ENCODE data around the gene DENND4A.
"Not testable (repeated sequence)": the region's sequence is repeated elsewhere in the genome, so short reads cannot be mapped to it uniquely, and the experiment has no call there.

DENND4A gene

DNA sequence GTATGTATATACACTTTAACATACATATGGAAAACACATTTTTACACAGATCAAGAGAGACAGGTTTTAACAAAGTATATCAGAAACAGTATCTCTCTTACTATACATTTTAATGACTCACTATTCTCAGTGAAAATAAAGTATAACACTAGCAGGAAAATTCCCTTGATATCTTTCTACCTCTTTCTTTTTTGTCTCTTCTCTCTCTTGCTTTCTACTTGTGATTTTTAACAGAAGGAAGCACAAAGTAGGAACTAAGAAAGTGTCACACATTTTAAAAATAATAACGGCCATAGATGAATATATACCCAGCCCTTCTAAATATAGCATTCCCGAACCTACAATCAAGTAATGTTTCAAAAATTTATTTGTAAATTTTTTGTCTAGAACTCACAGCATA is 4.8 kb downstream of the DENND4A start:
- TF ChIP-seq, protein P1, sequence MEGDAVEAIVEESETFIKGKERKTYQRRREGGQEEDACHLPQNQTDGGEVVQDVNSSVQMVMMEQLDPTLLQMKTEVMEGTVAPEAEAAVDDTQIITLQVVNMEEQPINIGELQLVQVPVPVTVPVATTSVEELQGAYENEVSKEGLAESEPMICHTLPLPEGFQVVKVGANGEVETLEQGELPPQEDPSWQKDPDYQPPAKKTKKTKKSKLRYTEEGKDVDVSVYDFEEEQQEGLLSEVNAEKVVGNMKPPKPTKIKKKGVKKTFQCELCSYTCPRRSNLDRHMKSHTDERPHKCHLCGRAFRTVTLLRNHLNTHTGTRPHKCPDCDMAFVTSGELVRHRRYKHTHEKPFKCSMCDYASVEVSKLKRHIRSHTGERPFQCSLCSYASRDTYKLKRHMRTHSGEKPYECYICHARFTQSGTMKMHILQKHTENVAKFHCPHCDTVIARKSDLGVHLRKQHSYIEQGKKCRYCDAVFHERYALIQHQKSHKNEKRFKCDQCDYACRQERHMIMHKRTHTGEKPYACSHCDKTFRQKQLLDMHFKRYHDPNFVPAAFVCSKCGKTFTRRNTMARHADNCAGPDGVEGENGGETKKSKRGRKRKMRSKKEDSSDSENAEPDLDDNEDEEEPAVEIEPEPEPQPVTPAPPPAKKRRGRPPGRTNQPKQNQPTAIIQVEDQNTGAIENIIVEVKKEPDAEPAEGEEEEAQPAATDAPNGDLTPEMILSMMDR (conservative IDR thresholded peaks at IDR 0.05; ENCODE audit: low read depth, low read length) = no peak
- H3K4me3 ChIP-seq (ENCODE audit: low read depth, low read length) = no peak overlapping the region
- DNase-seq (ENCODE audit: low read depth) = no peak

DNA sequence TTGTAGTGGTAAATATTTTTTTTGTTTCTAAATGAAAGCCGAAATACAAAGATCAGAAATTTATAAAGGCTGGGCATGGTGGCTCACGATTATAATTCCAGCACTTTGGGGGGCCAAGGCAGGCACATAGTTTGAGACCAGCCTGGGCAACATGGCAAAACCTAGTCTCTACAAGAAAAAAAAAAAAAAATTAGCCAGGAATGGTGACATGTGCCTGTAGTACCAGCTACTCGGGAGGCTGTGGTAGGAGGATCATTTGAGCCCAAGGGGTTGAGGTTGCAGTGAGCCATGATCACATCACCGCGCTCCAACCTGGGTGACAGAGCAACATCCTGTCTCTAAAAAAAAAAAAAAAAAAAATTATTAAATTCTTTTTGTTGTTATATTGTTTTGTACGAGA is 6.9 kb downstream of the DENND4A start:
- TF ChIP-seq, protein P1 (conservative IDR thresholded peaks at IDR 0.05; ENCODE audit: low read depth, low read length) = no peak
- no peak overlapping the region for H3K4me3 ChIP-seq (ENCODE audit: low read depth, low read length)
- no peak for DNase-seq (ENCODE audit: low read depth)

DNA sequence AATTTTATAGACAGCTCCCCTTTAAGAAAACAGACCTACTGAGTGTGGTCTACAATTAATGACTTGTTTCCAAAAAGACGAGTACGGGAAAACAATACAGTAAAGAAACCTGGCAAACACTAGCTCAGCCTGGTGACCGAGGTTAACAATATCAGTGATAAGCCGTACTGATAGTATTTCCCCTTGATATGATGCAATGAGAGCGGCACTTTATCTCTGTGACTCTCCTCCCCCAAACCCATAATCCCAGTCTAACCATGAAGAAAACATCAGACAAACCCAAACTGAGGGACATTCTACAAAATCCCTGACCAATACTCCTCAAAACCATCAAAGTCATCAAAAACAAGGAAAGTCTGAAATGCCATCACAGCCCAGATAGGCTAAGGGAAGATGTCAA is 8.2 kb downstream of the DENND4A start:
- TF ChIP-seq, protein P1 (conservative IDR thresholded peaks at IDR 0.05; ENCODE audit: low read depth, low read length) = no peak
- DNase-seq (ENCODE audit: low read depth) = no peak
- H3K4me3 ChIP-seq (ENCODE audit: low read depth, low read length) = no peak overlapping the region

DNA sequence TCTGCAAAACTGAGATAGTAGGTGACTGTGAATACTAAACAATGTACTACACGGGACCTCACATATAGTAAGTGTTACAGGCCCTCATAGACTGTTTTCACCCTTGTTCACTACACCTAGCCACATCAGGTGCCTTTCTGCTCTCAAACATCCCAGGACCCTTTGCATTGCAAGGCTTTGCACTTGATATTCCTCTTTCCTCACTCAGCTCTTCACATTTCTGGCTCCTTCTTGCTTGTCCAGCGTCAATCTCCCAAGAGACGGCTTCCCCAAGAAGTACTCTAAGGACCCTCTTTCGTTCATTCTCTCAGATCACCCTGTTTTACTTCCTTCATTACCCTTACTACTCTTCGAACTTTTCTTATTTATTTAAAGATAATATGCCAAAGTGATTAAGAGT is 10.0 kb downstream of the DENND4A start:
- no peak overlapping the region for H3K4me3 ChIP-seq (ENCODE audit: low read depth, low read length)

DNA sequence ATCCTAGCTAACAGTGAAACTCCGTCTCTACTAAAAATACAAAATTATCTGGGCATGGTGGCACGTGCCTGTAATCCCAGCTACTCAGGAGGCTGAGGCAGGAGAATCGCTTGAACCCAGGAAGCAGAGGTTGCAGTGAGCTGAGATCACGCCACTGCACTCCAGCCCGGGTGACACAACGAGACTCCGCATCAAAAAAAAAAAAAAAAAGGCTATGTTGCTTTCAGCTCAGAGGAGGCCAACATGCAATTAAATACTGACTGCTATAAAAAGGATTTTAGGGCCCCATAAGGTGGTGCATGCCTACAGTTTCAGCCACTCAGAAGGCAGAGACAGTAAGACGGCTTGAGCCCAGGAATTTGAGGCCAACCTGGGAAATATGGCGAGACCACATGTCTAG is 13.4 kb downstream of the DENND4A start:
- H3K4me3 ChIP-seq (ENCODE audit: low read depth, low read length); DNase-seq (ENCODE audit: low read depth): not testable (repeated sequence)

More for the DNA sequence above, 10.0 kb downstream of the DENND4A start:
- TF ChIP-seq, protein P1 (conservative IDR thresholded peaks at IDR 0.05; ENCODE audit: low read depth, low read length) = no peak
- DNase-seq (ENCODE audit: low read depth) = no peak

DNA sequence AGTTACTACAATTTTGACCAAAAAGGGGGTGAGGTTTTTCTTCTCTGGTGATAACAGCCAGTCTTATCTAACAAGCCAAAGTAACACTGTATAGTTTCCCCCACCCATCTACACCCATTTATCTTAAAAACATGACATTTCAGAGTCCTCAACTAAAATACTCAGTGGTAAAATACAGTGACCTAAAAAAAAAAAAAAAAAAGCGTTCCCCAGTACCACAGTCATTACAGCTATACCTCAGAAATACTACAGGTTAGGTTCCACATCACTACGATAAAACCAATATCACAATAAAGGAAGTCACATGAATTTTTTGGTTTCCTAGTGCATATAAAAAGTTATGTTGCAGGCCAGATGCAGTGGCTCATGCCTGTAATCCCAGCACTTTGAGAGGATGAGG is 13.8 kb downstream of the DENND4A start:
- H3K4me3 ChIP-seq (ENCODE audit: low read depth, low read length) = no peak overlapping the region
- TF ChIP-seq, protein P1 (conservative IDR thresholded peaks at IDR 0.05; ENCODE audit: low read depth, low read length) = no peak
- no peak for DNase-seq (ENCODE audit: low read depth)

DNA sequence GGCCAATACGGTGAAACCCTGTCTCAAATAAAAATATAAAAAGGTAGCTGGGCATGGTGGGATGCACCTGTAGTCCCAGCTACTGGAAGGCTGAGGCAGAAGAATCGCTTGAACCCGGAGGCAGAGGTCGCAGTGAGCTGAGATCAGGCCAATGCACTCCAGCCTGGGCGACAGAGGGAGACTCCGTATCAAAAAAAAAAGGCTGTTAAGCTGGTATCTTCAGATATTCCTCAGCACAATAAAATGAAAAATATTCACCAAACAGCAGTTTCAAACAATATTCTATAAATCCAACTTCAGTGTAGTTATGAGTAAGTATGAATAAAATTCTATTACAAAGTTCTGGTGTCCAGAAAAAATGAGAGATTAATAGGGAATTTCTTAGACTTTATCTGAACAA is 14.2 kb downstream of the DENND4A start:
- no peak for DNase-seq (ENCODE audit: low read depth)
- no peak overlapping the region for H3K4me3 ChIP-seq (ENCODE audit: low read depth, low read length)
- TF ChIP-seq, protein P1 (conservative IDR thresholded peaks at IDR 0.05; ENCODE audit: low read depth, low read length) = no peak

DNA sequence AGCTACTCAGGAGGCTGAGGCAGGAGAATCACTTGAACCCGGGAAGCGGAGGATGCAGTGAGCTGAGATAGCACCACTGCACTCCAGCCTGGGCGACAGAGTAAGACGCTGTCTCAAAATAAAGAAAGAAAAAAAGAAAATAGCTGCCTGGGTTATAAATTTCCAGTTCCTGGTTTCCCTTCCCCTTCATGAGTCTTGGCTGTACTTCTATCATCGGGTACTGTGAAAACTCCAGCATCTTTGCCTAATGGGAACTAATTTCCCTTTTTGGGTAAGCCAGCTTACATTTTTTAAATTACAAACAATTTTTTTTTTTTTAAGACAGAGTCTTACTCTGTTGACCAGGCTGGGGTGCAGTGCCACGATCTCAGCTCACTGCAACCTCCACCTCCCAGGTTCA is 15.0 kb downstream of the DENND4A start:
- TF ChIP-seq, protein P1 (conservative IDR thresholded peaks at IDR 0.05; ENCODE audit: low read depth, low read length) = no peak
- no peak for DNase-seq (ENCODE audit: low read depth)
- no peak overlapping the region for H3K4me3 ChIP-seq (ENCODE audit: low read depth, low read length)

Measured in choroid plexus epithelial cell (primary cell).